Stomach (tissue), 9 donors: ENCODE measurements around the gene ORM1. TPM values are rescaled to one million over a fixed set of nuclear protein-coding genes. Genes with fewer than 3 reads are reported as not detected.

Source experiments
- DNase-seq, 2 donors: peaks; one replicate each; pipeline versions ENCODE4 v3.0.0 to v3.0.0-alpha.2; 2013 to 2019
- H3K27ac ChIP-seq, 5 donors: fragments of 200-600 bp in 4 of 5; sonication (generic) in 4 of 5; one replicate each; pipeline ENCODE4 v1.5.1; 2013 to 2019; ENCODE audit warnings: mild to moderate bottlenecking in 1 of 5, moderate library complexity in 1 of 5
- H3K27me3 ChIP-seq, 3 donors: fragments of 200-600 bp; sonication (generic); one replicate each; pipeline ENCODE4 v1.5.1; 2017 to 2019; ENCODE audit warnings: mixed run types in 1 of 3
- H3K36me3 ChIP-seq, 4 donors: fragments of 200-600 bp; sonication (generic); 1 replicate in 3 of 4; 2 replicates in 1 of 4; pipeline ENCODE4 v1.5.1; 2016 to 2019
- H3K4me1 ChIP-seq, 4 donors: fragments of 200-600 bp; sonication (generic); one replicate each; pipeline ENCODE4 v1.5.1; 2016 to 2019
- H3K4me3 ChIP-seq, 4 donors: fragments of 200-600 bp; sonication (generic) in 3 of 4; one replicate each; pipeline ENCODE4 v1.5.1; 2016 to 2019; ENCODE audit warnings: mild to moderate bottlenecking in 1 of 4
- H3K9me3 ChIP-seq, 4 donors: fragments of 200-600 bp; sonication (generic); one replicate each; pipeline ENCODE4 v1.5.1; 2016 to 2019
- CTCF ChIP-seq, 7 experiments: fragments of 450-650 bp in 4 of 7; fragments of 200-600 bp in 3 of 7; sonication (generic) in 3 of 7; IDR thresholded peaks; one replicate each; pipeline ENCODE4 v1.5.1; 2016 to 2019; ENCODE audit warnings: antibody characterized with exemption in 7 of 7, control low read depth in 2 of 7, mild to moderate bottlenecking in 1 of 7
- EP300 ChIP-seq: sonication (generic); formaldehyde crosslinking; IDR thresholded peaks from one replicate; pipeline ENCODE4 v1.6.1; 2017; ENCODE audit warnings: antibody characterized with exemption
- POLR2A ChIP-seq, 4 donors: fragments of 450-650 bp; IDR thresholded peaks; one replicate each; pipeline ENCODE4 v1.6.1; 2016; ENCODE audit warnings: antibody characterized with exemption in 4 of 4, control low read depth in 2 of 4, mild to moderate bottlenecking in 1 of 4, moderate library complexity in 1 of 4
- POLR2AphosphoS5 ChIP-seq, 3 donors: sonication (generic); formaldehyde crosslinking; IDR thresholded peaks; one replicate each; pipeline ENCODE4 v1.6.1; 2016; ENCODE audit warnings: antibody characterized with exemption in 3 of 3
- WGBS, 5 donors: extraction: QIAGEN DNeasy Blood & Tissue Kit in 3 of 5; methylation state at CpG; one replicate each; pipeline versions ENCODE4 v1.1.5 to v1.1.7; 2013 to 2018; 5-methylcytosine and 5-hydroxymethylcytosine counted together
- intact Hi-C: fragments of 100-400 bp; cut with DNase I; formaldehyde crosslinking; loops from one replicate; pipeline ENCODE4 v1.15.1; 2023; ENCODE audit warnings: low total_unique reads
- polyA plus RNA-seq, 3 donors: library from polyadenylated mRNA; stranded (reverse); fragments of 200-250 nt; gene quantifications; one replicate each; pipeline ENCODE4 v1.2.3, GENCODE V29; 2013
- total RNA-seq, 5 donors: library from RNA; depleted of rRNA; stranded (reverse); fragments of >200 nt; gene quantifications; one replicate each; pipeline versions ENCODE4 v1.1.0 to v1.2.3, GENCODE V29; 2014 to 2016
- donor health status: healthy with polysubstance abuse.
- donor health status: Bipolar disorder and iron deficiency.
- donor health status: healthy.

The ORM1 gene
- total and polyA plus RNA-seq, 8 donors = 1.6 to 14.8 (median 2.9) TPM; not detected in 3

GRCh38 chr9:114282507-114282906 is 40.4 kb upstream of the ORM1 start:
- no peak for TF ChIP-seq EP300
- TF ChIP-seq CTCF (IDR thresholded peaks at IDR 0.05) = no peak
- no peak for TF ChIP-seq POLR2A (IDR thresholded peaks at IDR 0.05)
- no peak for TF ChIP-seq POLR2AphosphoS5 (IDR thresholded peaks at IDR 0.05)
- DNase-seq = no peak
- Histone ChIP-seq H3K9me3 (no peaks in the 10 kb centered on the region), H3K27ac (no peak overlapping the region), H3K27me3 (no peaks in the 10 kb centered on the region), H3K4me3 (no peak overlapping the region), H3K4me1 (no peaks in the 10 kb centered on the region), H3K36me3 (peaks cover 0 to 7% (median 0%) of the 10 kb centered on the region in 4 donors)
- WGBS, 5 donors = 80 to 93% (median 87%) methylated on average over 6 of the region's 6 CpGs
- intact Hi-C loops = no loop called here

GRCh38 chr9:114282926-114283325 is 40.0 kb upstream of the ORM1 start:
- Histone ChIP-seq H3K36me3 (peaks cover 0 to 7% (median 0%) of the 10 kb centered on the region in 4 donors), H3K27ac (no peak overlapping the region), H3K4me1 (peaks cover 0 to 2% (median 0%) of the 10 kb centered on the region in 4 donors), H3K9me3 (no peaks in the 10 kb centered on the region), H3K27me3 (no peaks in the 10 kb centered on the region), H3K4me3 (no peak overlapping the region)
- 64 to 76% (median 71%) methylated on average over 5 of the region's 5 CpGs for WGBS, 5 donors
- no peak for DNase-seq
- intact Hi-C loops = no loop called here
- TF ChIP-seq POLR2AphosphoS5 (IDR thresholded peaks at IDR 0.05) (no peak), EP300 (no peak), POLR2A (IDR thresholded peaks at IDR 0.05) (no peak), CTCF (IDR thresholded peaks at IDR 0.05) (no peak)

GRCh38 chr9:114283551-114284111 is 39.3 kb upstream of the ORM1 start:
- no peak for TF ChIP-seq POLR2A (IDR thresholded peaks at IDR 0.05)
- no peak for TF ChIP-seq CTCF (IDR thresholded peaks at IDR 0.05)
- TF ChIP-seq EP300 = no peak
- no peak for TF ChIP-seq POLR2AphosphoS5 (IDR thresholded peaks at IDR 0.05)
- intact Hi-C loops = no loop called here
- no peak for DNase-seq
- no peak overlapping the region for H3K4me3 ChIP-seq
- peaks cover 0 to 9% (median 0%) of the 10 kb centered on the region in 4 donors for H3K4me1 ChIP-seq
- H3K36me3 ChIP-seq = peaks cover 0 to 7% (median 0%) of the 10 kb centered on the region in 4 donors
- no peaks in the 10 kb centered on the region for H3K27me3 ChIP-seq
- H3K9me3 ChIP-seq = no peaks in the 10 kb centered on the region
- WGBS, 5 donors = 85 to 94% (median 93%) methylated on average over 5 to 14 of the region's 14 CpGs
- H3K27ac ChIP-seq = no peak overlapping the region

GRCh38 chr9:114284316-114285060 is 38.4 kb upstream of the ORM1 start:
- Histone ChIP-seq H3K27ac (no peak overlapping the region), H3K9me3 (no peaks in the 10 kb centered on the region), H3K36me3 (peaks cover 0 to 7% (median 0%) of the 10 kb centered on the region in 4 donors), H3K4me3 (no peak overlapping the region), H3K27me3 (no peaks in the 10 kb centered on the region), H3K4me1 (peaks cover 0 to 9% (median 0%) of the 10 kb centered on the region in 4 donors)
- no peak for DNase-seq
- TF ChIP-seq POLR2AphosphoS5 (IDR thresholded peaks at IDR 0.05) (no peak), CTCF (IDR thresholded peaks at IDR 0.05) (no peak), POLR2A (IDR thresholded peaks at IDR 0.05) (no peak), EP300 (no peak)
- intact Hi-C loops = loop anchor here (5.0 kb wide), 1 partner anchor 197 kb away; no protein-coding TSS in a partner anchor
- 88 to 92% (median 88%) methylated on average over 11 of the region's 11 CpGs for WGBS, 5 donors
